Left ventricle myocardium inferior (tissue), 1 donor: Measurements from ENCODE around the gene GPR32. TPM values are rescaled to one million over a fixed set of nuclear protein-coding genes. Genes with fewer than 3 reads are reported as not detected.
A peak's percentile ranks its signal among the peaks of the same experiment; 100 is the strongest.

Source experiments
- DNase-seq: peaks from one replicate; pipeline ENCODE4 v3.0.0-alpha.2; 2020
- H3K27ac ChIP-seq: fragments of 200-600 bp; replicated peaks from 2 replicates; pipeline ENCODE4 v1.8.0; 2021
- H3K27me3 ChIP-seq: fragments of 200-600 bp; 2 replicates; pipeline ENCODE4 v1.8.0; 2021; ENCODE audit warnings: low read depth
- H3K36me3 ChIP-seq: fragments of 200-600 bp; 2 replicates; pipeline ENCODE4 v1.8.0; 2021
- H3K4me1 ChIP-seq: fragments of 200-600 bp; 2 replicates; pipeline ENCODE4 v1.8.0; 2021
- H3K4me3 ChIP-seq: fragments of 200-600 bp; 2 replicates; pipeline ENCODE4 v1.8.0; 2021; ENCODE audit warnings: mild to moderate bottlenecking, moderate library complexity
- H3K9me3 ChIP-seq: fragments of 200-600 bp; replicated peaks from 2 replicates; pipeline ENCODE4 v1.8.0; 2021
- CTCF ChIP-seq: fragments of 200-600 bp; IDR thresholded peaks from 2 replicates; pipeline ENCODE4 v1.8.0; 2021; ENCODE audit warnings: antibody characterized with exemption, mild to moderate bottlenecking, borderline replicate concordance
- intact Hi-C: fragments of 100-400 bp; cut with micrococcal nuclease; formaldehyde crosslinking; loops from one replicate; pipeline ENCODE4 v1.11.0; 2022
- total RNA-seq: library from RNA; stranded (reverse); fragmentation: NEBNext Ultra II Directional; extraction: Animal tissue kit (Norgen Biotek cat#: 25700); gene quantifications from one replicate; pipeline ENCODE4 v1.2.1, GENCODE V29; 2021
- donor health status: DM: no; HTN: yes; CAD: no; lungs with severe emphysema.

The GPR32 gene
- total RNA-seq, 1 donor from 2014 or later: not detected

GRCh38 chr19:50818859-50819472, 48.7 kb downstream of the GPR32 start:
- Histone ChIP-seq H3K27ac (no peak overlapping the region), H3K27me3 (peaks cover 100% of the 10 kb centered on the region), H3K4me1 (peaks cover 19% of the 10 kb centered on the region), H3K4me3 (no peak overlapping the region), H3K36me3 (no peaks in the 10 kb centered on the region), H3K9me3 (no peaks in the 10 kb centered on the region)
- no peak for DNase-seq
- no peak for TF ChIP-seq CTCF
- intact Hi-C loops: no loop called here

GRCh38 chr19:50819636-50820035, 49.4 kb downstream of the GPR32 start:
- H3K36me3 ChIP-seq: no peaks in the 10 kb centered on the region
- H3K4me1 ChIP-seq: peaks cover 19% of the 10 kb centered on the region
- no peak overlapping the region for H3K4me3 ChIP-seq
- no peak for DNase-seq
- no peaks in the 10 kb centered on the region for H3K9me3 ChIP-seq
- intact Hi-C loops: no loop called here
- H3K27ac ChIP-seq: no peak overlapping the region
- TF ChIP-seq CTCF: no peak
- H3K27me3 ChIP-seq: peaks cover 100% of the 10 kb centered on the region

GRCh38 chr19:50820086-50820485, 49.8 kb downstream of the GPR32 start:
- H3K4me3 ChIP-seq: peak overlapping the region; percentile 39
- H3K4me1 ChIP-seq: peaks cover 19% of the 10 kb centered on the region
- peaks cover 100% of the 10 kb centered on the region for H3K27me3 ChIP-seq
- TF ChIP-seq CTCF: no peak
- intact Hi-C loops: no loop called here
- no peak for DNase-seq
- H3K27ac ChIP-seq: no peak overlapping the region
- no peaks in the 10 kb centered on the region for H3K9me3 ChIP-seq
- H3K36me3 ChIP-seq: no peaks in the 10 kb centered on the region

GRCh38 chr19:50820549-50821247, 50.4 kb downstream of the GPR32 start:
- no peak for DNase-seq
- Histone ChIP-seq H3K27me3 (peaks cover 99% of the 10 kb centered on the region), H3K27ac (no peak overlapping the region), H3K4me3 (peak overlapping the region; percentile 39), H3K36me3 (no peaks in the 10 kb centered on the region), H3K9me3 (no peaks in the 10 kb centered on the region), H3K4me1 (peaks cover 19% of the 10 kb centered on the region)
- intact Hi-C loops: no loop called here
- TF ChIP-seq CTCF: no peak

- H3K27me3 ChIP-seq: peaks cover 99% of the 10 kb centered on the region
- H3K9me3 ChIP-seq: no peaks in the 10 kb centered on the region
- no peak for TF ChIP-seq CTCF
- peak overlapping the region; percentile 39 for H3K4me3 ChIP-seq
- H3K36me3 ChIP-seq: no peaks in the 10 kb centered on the region
- intact Hi-C loops: no loop called here
- no peak overlapping the region for H3K27ac ChIP-seq
- H3K4me1 ChIP-seq: peaks cover 19% of the 10 kb centered on the region
- DNase-seq: no peak
Measured at GRCh38 chr19:50821248-50821612, 51.0 kb downstream of the GPR32 start.

Other genes with a start within 250 kb of the GPR32 start
- 0.47 TPM for gene LRRC4B, start 202.0 kb upstream of the GPR32 start, total RNA-seq
- 0.22 TPM for gene SYT3, start 130.6 kb upstream of the GPR32 start, total RNA-seq
- gene C19orf81, start 121.0 kb upstream of the GPR32 start, total RNA-seq: 3.6 TPM
- gene SHANK1, start 50.7 kb upstream of the GPR32 start, total RNA-seq: 0.25 TPM
- gene CLEC11A, start 47.1 kb upstream of the GPR32 start, total RNA-seq: 6.2 TPM
- gene ACP4, start 20.0 kb downstream of the GPR32 start, total RNA-seq: not detected
- gene KLK1, start 53.3 kb downstream of the GPR32 start, total RNA-seq: 0.41 TPM
- gene KLK15, start 63.1 kb downstream of the GPR32 start, total RNA-seq: not detected
- gene KLK3, start 84.5 kb downstream of the GPR32 start, total RNA-seq: not detected
- gene KLK2, start 103.0 kb downstream of the GPR32 start, total RNA-seq: not detected
- not detected for gene KLK4, start 140.9 kb downstream of the GPR32 start, total RNA-seq
- not detected for gene KLK5, start 182.6 kb downstream of the GPR32 start, total RNA-seq
- not detected for gene KLK6, start 199.1 kb downstream of the GPR32 start, total RNA-seq
- gene KLK7, start 213.5 kb downstream of the GPR32 start, total RNA-seq: not detected
- not detected for gene KLK8, start 231.1 kb downstream of the GPR32 start, total RNA-seq
- not detected for gene KLK10, start 249.2 kb downstream of the GPR32 start, total RNA-seq